Neuronal stem cell (in vitro differentiated cells): ENCODE measurements around the gene ZFP42.
A peak's percentile ranks its signal among the peaks of the same experiment; 100 is the strongest.

Experiments used
- DNase-seq: peaks from one replicate; pipeline ENCODE4 v3.0.0-alpha.2; 2013; ENCODE audit warnings: low spot score
- H2AFZ ChIP-seq: one replicate; pipeline ENCODE4 v1.6.1; 2013; ENCODE audit warnings: mild to moderate bottlenecking, low read length, inconsistent platforms
- H2AK5ac ChIP-seq: 2 replicates; pipeline ENCODE4 v1.6.1; 2013; ENCODE audit warnings: low read depth, mild to moderate bottlenecking, inconsistent platforms, low read length, moderate library complexity, mixed read lengths
- H2BK120ac ChIP-seq: 2 replicates; pipeline ENCODE4 v1.6.1; 2013; ENCODE audit warnings: low read depth, mild to moderate bottlenecking, inconsistent platforms, low read length, moderate library complexity, mixed read lengths
- H2BK12ac ChIP-seq: one replicate; pipeline ENCODE4 v1.6.1; 2013; ENCODE audit warnings: low read length, inconsistent platforms
- H2BK15ac ChIP-seq: 2 replicates; pipeline ENCODE4 v1.6.1; 2013; ENCODE audit warnings: mild to moderate bottlenecking, low read length, inconsistent platforms, mixed read lengths
- H2BK5ac ChIP-seq: one replicate; pipeline ENCODE4 v1.6.1; 2013; ENCODE audit warnings: inconsistent platforms, mild to moderate bottlenecking, low read length, moderate library complexity
- H3K14ac ChIP-seq: one replicate; pipeline ENCODE4 v1.6.1; 2013; ENCODE audit warnings: low read length, inconsistent platforms
- H3K18ac ChIP-seq: 2 replicates; pipeline ENCODE4 v1.6.1; 2013; ENCODE audit warnings: low read length, inconsistent platforms
- H3K23ac ChIP-seq: 2 replicates; pipeline ENCODE4 v1.6.1; 2013; ENCODE audit warnings: low read depth, mild to moderate bottlenecking, mixed read lengths, low read length, inconsistent platforms; ENCODE audit not compliant: poor library complexity
- H3K27ac ChIP-seq: replicated peaks from 3 replicates; pipeline ENCODE4 v1.5.1; 2013; ENCODE audit warnings: low read length, inconsistent platforms
- H3K27me3 ChIP-seq, 3 experiments: 2 replicates each; pipeline ENCODE4 v1.6.1; 2013; ENCODE audit warnings: low read length in 3 of 3, mild to moderate bottlenecking in 2 of 3, inconsistent platforms in 1 of 3, low read depth in 1 of 3, mixed read lengths in 1 of 3, moderate library complexity in 1 of 3; ENCODE audit not compliant: control insufficient read depth in 3 of 3, insufficient read depth in 3 of 3
- H3K36me3 ChIP-seq, 2 donors: replicated peaks in 1 of 2; 2 replicates each; pipeline ENCODE4 v1.6.1; 2013; ENCODE audit warnings: low read length in 2 of 2; ENCODE audit not compliant: control insufficient read depth in 2 of 2, insufficient read depth in 2 of 2
- H3K4ac ChIP-seq: 2 replicates; pipeline ENCODE4 v1.6.1; 2013; ENCODE audit warnings: inconsistent platforms, mild to moderate bottlenecking, low read length, moderate library complexity
- H3K4me1 ChIP-seq, 2 donors: 1 replicate in 1 of 2; 2 replicates in 1 of 2; pipeline ENCODE4 v1.6.1; 2013; ENCODE audit warnings: low read length in 2 of 2, low read depth in 1 of 2; ENCODE audit not compliant: control insufficient read depth in 2 of 2, insufficient read depth in 1 of 2
- H3K4me2 ChIP-seq: one replicate; pipeline ENCODE4 v1.6.1; 2013; ENCODE audit warnings: mild to moderate bottlenecking, low read length, inconsistent platforms; ENCODE audit not compliant: insufficient read depth, poor library complexity, severe bottlenecking
- H3K4me3 ChIP-seq, 2 donors: 2 replicates each; pipeline ENCODE4 v1.5.1; 2013; ENCODE audit warnings: low read length in 2 of 2, mild to moderate bottlenecking in 2 of 2, inconsistent platforms in 1 of 2, moderate library complexity in 1 of 2
- H3K79me1 ChIP-seq: one replicate; pipeline ENCODE4 v1.6.1; 2013; ENCODE audit warnings: low read depth, mild to moderate bottlenecking, inconsistent platforms, low read length, moderate library complexity
- H3K9ac ChIP-seq: one replicate; pipeline ENCODE4 v1.6.1; 2013; ENCODE audit warnings: mild to moderate bottlenecking, low read depth, low read length, inconsistent platforms; ENCODE audit not compliant: poor library complexity
- H3K9me3 ChIP-seq, 2 donors: replicated peaks in 1 of 2; 2 replicates each; pipeline versions ENCODE3 to v1.6.1; 2013; ENCODE audit warnings: low read length in 2 of 2, mild to moderate bottlenecking in 2 of 2, inconsistent platforms in 1 of 2, low read depth in 1 of 2, mixed read lengths in 1 of 2, moderate library complexity in 1 of 2; ENCODE audit not compliant: control insufficient read depth in 2 of 2, insufficient read depth in 1 of 2
- H4K8ac ChIP-seq: one replicate; pipeline ENCODE4 v1.6.1; 2013; ENCODE audit warnings: low read depth, mild to moderate bottlenecking, inconsistent platforms, low read length, moderate library complexity
- H4K91ac ChIP-seq: one replicate; pipeline ENCODE4 v1.6.1; 2013; ENCODE audit warnings: low read length, low read depth, mild to moderate bottlenecking, inconsistent platforms; ENCODE audit not compliant: poor library complexity
- WGBS, 2 donors: extraction: QIAGEN DNeasy Blood & Tissue Kit; methylation state at CpG; one replicate each; pipeline ENCODE4 v1.1.7; 2013; ENCODE audit warnings: missing lambda C conversion rate in 2 of 2, mixed read lengths in 1 of 2; ENCODE audit not compliant: insufficient read length in 2 of 2, insufficient replicate concordance in 1 of 2; ENCODE audit errors: extremely low coverage in 2 of 2; 5-methylcytosine and 5-hydroxymethylcytosine counted together

ZFP42 gene

GRCh38 chr4:188032583-188032982 is 37.0 kb downstream of the ZFP42 start:
- DNase-seq = peak; percentile 51
- peaks cover 0 to 6% of the 10 kb centered on the region in 2 donors for H3K4me1 ChIP-seq
- no peak overlapping the region for H3K4me3 ChIP-seq
- no peak overlapping the region for H2BK15ac ChIP-seq
- peak overlapping the region; percentile 69 for H3K27ac ChIP-seq
- H2BK120ac ChIP-seq = no peak overlapping the region
- no peak overlapping the region for H3K23ac ChIP-seq
- H2BK5ac ChIP-seq = no peak overlapping the region
- no peaks in the 10 kb centered on the region for H3K36me3 ChIP-seq
- H2BK12ac ChIP-seq = no peak overlapping the region
- no peak overlapping the region for H4K91ac ChIP-seq
- peak overlapping the region; percentile 14 for H3K4me2 ChIP-seq
- H3K18ac ChIP-seq = no peak overlapping the region
- H3K14ac ChIP-seq = no peak overlapping the region
- no peak overlapping the region for H3K9ac ChIP-seq
- peaks cover 0 to 6% of the 10 kb centered on the region in 2 donors for H3K9me3 ChIP-seq
- no peak overlapping the region for H2AK5ac ChIP-seq
- no CpG with 5 or more reads among the region's 16 CpGs for WGBS, 2 donors
- no peak overlapping the region for H3K4ac ChIP-seq
- peaks cover 6% of the 10 kb centered on the region for H3K79me1 ChIP-seq
- H2AFZ ChIP-seq = peak overlapping the region; percentile 49
- H4K8ac ChIP-seq = no peak overlapping the region
- H3K27me3 ChIP-seq = peaks cover 0 to 5% (median 0%) of the 10 kb centered on the region in 3 experiments

DNA sequence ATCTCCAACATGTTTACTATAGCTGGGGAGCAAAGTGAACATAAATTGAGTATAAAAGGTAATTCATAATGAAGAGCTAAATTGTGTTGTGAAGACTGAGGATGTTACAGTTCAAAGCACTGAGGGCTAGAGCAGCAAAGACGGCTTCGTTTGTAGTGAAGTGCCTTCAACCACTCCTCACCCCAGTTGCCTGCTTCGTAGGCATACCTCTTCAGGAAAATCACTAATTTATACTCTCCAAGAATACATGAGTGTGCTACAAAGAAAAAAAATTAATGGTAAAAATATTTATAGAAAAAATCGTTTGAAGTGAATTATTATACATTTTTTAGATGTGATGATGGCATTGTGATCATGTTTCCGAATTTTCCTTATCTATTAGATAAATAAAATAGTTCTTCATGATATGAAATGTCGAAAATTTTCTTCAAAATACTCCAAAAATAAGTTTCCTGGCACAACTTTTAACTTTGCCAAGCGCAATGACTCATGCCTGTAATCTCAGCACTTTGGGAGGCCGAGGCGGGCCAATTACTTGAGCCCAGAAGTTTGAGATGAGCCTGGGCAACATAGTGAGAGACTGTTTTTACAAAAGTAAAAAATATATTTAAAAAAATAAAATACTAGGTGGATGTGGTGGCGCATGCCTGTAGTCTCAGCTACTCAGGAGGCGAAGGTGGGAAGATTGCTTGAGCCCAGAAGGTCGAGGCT is 41.6 kb downstream of the ZFP42 start:
- no peak overlapping the region for H2BK120ac ChIP-seq
- WGBS, 2 donors = 100% methylated on average over 1 of the region's 12 CpGs; no CpG with 5 or more reads in 1 of the 2 donors
- no peak overlapping the region for H4K8ac ChIP-seq
- no peak overlapping the region for H2BK5ac ChIP-seq
- peaks cover 0 to 2% of the 10 kb centered on the region in 2 donors for H3K9me3 ChIP-seq
- no peak overlapping the region for H4K91ac ChIP-seq
- DNase-seq = no peak
- no peak overlapping the region for H3K14ac ChIP-seq
- peaks cover 0 to 2% (median 0%) of the 10 kb centered on the region in 3 experiments for H3K27me3 ChIP-seq
- H3K9ac ChIP-seq = no peak overlapping the region
- no peaks in the 10 kb centered on the region for H3K36me3 ChIP-seq
- no peak overlapping the region for H3K23ac ChIP-seq
- H3K79me1 ChIP-seq = no peaks in the 10 kb centered on the region
- no peak overlapping the region for H2AFZ ChIP-seq
- no peak overlapping the region for H3K27ac ChIP-seq
- H2BK15ac ChIP-seq = no peak overlapping the region
- H2AK5ac ChIP-seq = no peak overlapping the region
- H3K4ac ChIP-seq = no peak overlapping the region
- no peak overlapping the region for H2BK12ac ChIP-seq
- no peak overlapping the region for H3K4me2 ChIP-seq
- no peaks in the 10 kb centered on the region for H3K4me1 ChIP-seq
- H3K4me3 ChIP-seq = no peak overlapping the region
- H3K18ac ChIP-seq = no peak overlapping the region

DNA sequence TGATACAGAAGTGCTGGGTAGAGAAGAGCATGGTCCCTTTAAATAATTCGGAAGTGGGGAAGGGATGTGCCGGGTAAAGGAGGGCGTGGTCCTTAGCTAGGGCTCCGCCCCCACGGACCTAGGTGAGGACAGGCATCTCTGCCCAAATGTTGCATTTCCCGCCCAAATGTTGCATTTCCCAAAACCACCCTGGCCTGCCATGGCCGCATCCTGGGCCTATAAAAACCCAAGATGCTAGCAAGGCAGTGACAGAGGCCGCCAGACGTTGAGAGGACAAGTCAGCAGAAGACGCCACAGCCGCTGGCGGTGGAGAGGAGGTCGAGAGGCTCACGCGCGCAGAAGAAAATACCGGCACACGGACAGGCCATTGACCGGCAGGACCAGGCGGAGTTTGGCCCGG is 46.1 kb downstream of the ZFP42 start:
- Histone ChIP-seq H2AK5ac (peak overlapping the region; percentile 60), H2AFZ (no peak overlapping the region), H3K36me3 (no peaks in the 10 kb centered on the region), H2BK15ac (no peak overlapping the region), H3K27me3 (no peaks in the 10 kb centered on the region), H3K4me3 (no peak overlapping the region), H3K23ac (no peak overlapping the region), H3K4me1 (no peaks in the 10 kb centered on the region), H4K91ac (no peak overlapping the region), H2BK5ac (peak overlapping the region; percentile 46), H3K4me2 (no peak overlapping the region), H3K27ac (no peak overlapping the region), H4K8ac (no peak overlapping the region), H3K9ac (no peak overlapping the region), H3K9me3 (peaks cover 0 to 2% of the 10 kb centered on the region in 2 donors), H2BK12ac (no peak overlapping the region), H3K4ac (no peak overlapping the region), H3K18ac (no peak overlapping the region), H2BK120ac (no peak overlapping the region), H3K14ac (no peak overlapping the region), H3K79me1 (no peaks in the 10 kb centered on the region)
- WGBS, 2 donors = no CpG with 5 or more reads among the region's 21 CpGs
- DNase-seq = no peak

GRCh38 chr4:188042191-188042590 is 46.6 kb downstream of the ZFP42 start:
- Histone ChIP-seq H3K9me3 (peaks cover 0 to 2% of the 10 kb centered on the region in 2 donors), H2BK12ac (no peak overlapping the region), H3K36me3 (no peaks in the 10 kb centered on the region), H2AK5ac (peak overlapping the region; percentile 60), H3K18ac (no peak overlapping the region), H3K4me1 (no peaks in the 10 kb centered on the region), H3K23ac (no peak overlapping the region), H4K91ac (no peak overlapping the region), H3K27me3 (no peaks in the 10 kb centered on the region), H2BK15ac (no peak overlapping the region), H3K79me1 (no peaks in the 10 kb centered on the region), H3K4me3 (no peak overlapping the region), H3K4me2 (no peak overlapping the region), H4K8ac (no peak overlapping the region), H2AFZ (peak overlapping the region; percentile 29), H3K27ac (no peak overlapping the region), H3K14ac (no peak overlapping the region), H3K4ac (no peak overlapping the region), H3K9ac (no peak overlapping the region), H2BK120ac (no peak overlapping the region), H2BK5ac (peak overlapping the region; percentile 46)
- DNase-seq = no peak
- no CpG with 5 or more reads among the region's 15 CpGs for WGBS, 2 donors
